ENCODE measurements around the gene TMPRSS11F.

- TF ChIP-seq CTCF (IDR thresholded peaks at IDR 0.05) (no peak), EZH2 (IDR thresholded peaks at IDR 0.05; ENCODE audit: borderline replicate concordance, insufficient read depth, low read depth, low read length, poor library complexity, severe bottlenecking) (no peak)
These were observed 49.7 kb downstream of the TMPRSS11F start for GRCh38 chr4:68079928-68080327.
